K562 (cell line): ENCODE results near the gene MFSD6.

Experiments used
- CBFA2T2 ChIP-seq: fragments of 450-650 bp; conservative IDR thresholded peaks from 2 replicates; pipeline ENCODE4 v1.6.1; 2017; ENCODE audit warnings: mild to moderate bottlenecking
- CTCF ChIP-seq, 3 experiments: IDR thresholded peaks in 2 of 3; conservative IDR thresholded peaks in 1 of 3; 2 replicates each; pipeline ENCODE4 v1.5.1; 2011 to 2012; ENCODE audit warnings: low read length in 3 of 3, mild to moderate bottlenecking in 3 of 3, control low read depth in 2 of 3, improper control_type of control experiment in 1 of 3, inconsistent platforms in 1 of 3, low read depth in 1 of 3, mixed read lengths in 1 of 3, moderate library complexity in 1 of 3; ENCODE audit not compliant: insufficient read depth in 2 of 3
- GATA2 ChIP-seq: sonication (generic); formaldehyde crosslinking; IDR thresholded peaks from 2 replicates; pipeline ENCODE4 v1.4.0; 2020; ENCODE audit warnings: mild to moderate bottlenecking, missing genetic modification reagents
- HDAC2 ChIP-seq: fragments of 450-650 bp; IDR thresholded peaks from 2 replicates; pipeline ENCODE4 v1.6.1; 2016; ENCODE audit warnings: mild to moderate bottlenecking
- PHF8 ChIP-seq: fragments of 200-600 bp; sonication (generic); IDR thresholded peaks from 2 replicates; pipeline ENCODE4 v1.6.1; 2012; ENCODE audit warnings: mixed run types, mild to moderate bottlenecking, inconsistent platforms, low read length, moderate library complexity, borderline replicate concordance
- PRMT5 ChIP-seq: sonication (generic); formaldehyde crosslinking; IDR thresholded peaks from 2 replicates; pipeline ENCODE4 v1.5.0; 2020; ENCODE audit warnings: missing genetic modification reagents
- TF ChIP-seq, protein P1 (sequence below): fragments of 450-650 bp; formaldehyde crosslinking; IDR thresholded peaks from 2 replicates; pipeline ENCODE4 v1.4.0; 2020; ENCODE audit warnings: mild to moderate bottlenecking, moderate library complexity
- TF ChIP-seq, protein P2 (sequence below): fragments of 250-450 bp; sonication (Bioruptor Pico); IDR thresholded peaks from 2 replicates; pipeline ENCODE4 v1.4.0; 2020; ENCODE audit warnings: mild to moderate bottlenecking, moderate library complexity, borderline replicate concordance

DNA sequence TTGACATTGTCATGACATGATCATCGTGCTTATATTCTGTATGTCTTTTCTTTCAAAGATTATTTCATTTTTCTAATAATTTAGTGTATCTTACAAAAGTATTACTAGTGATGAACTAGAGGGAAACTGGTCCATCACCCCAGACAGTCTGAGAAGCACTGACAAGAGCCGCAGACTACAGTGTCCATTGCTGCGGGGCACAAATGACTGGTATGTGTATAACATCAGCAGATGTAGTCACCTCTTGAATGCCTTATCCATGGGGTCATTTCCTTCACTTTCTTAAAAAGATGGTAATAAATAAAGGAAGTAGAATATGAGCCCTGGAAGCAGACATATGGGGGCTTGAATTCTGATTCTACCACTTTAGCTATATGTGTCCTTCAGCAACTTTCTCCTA, 96.8 kb downstream of the MFSD6 start:
- TF ChIP-seq PHF8: no peak
- TF ChIP-seq CTCF (IDR thresholded peaks at IDR 0.05 in 2 of 3, conservative IDR thresholded peaks at IDR 0.05 in 1 of 3; ENCODE audit: insufficient read depth in 2 of 3, low read depth in 1 of 3, low read length in 3 of 3): no peak
- no peak for TF ChIP-seq GATA2 (CRISPR knock-in tag)
- TF ChIP-seq, protein P1, sequence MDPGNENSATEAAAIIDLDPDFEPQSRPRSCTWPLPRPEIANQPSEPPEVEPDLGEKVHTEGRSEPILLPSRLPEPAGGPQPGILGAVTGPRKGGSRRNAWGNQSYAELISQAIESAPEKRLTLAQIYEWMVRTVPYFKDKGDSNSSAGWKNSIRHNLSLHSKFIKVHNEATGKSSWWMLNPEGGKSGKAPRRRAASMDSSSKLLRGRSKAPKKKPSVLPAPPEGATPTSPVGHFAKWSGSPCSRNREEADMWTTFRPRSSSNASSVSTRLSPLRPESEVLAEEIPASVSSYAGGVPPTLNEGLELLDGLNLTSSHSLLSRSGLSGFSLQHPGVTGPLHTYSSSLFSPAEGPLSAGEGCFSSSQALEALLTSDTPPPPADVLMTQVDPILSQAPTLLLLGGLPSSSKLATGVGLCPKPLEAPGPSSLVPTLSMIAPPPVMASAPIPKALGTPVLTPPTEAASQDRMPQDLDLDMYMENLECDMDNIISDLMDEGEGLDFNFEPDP (CRISPR knock-in tag): no peak
- no peak for TF ChIP-seq PRMT5
- TF ChIP-seq, protein P2, sequence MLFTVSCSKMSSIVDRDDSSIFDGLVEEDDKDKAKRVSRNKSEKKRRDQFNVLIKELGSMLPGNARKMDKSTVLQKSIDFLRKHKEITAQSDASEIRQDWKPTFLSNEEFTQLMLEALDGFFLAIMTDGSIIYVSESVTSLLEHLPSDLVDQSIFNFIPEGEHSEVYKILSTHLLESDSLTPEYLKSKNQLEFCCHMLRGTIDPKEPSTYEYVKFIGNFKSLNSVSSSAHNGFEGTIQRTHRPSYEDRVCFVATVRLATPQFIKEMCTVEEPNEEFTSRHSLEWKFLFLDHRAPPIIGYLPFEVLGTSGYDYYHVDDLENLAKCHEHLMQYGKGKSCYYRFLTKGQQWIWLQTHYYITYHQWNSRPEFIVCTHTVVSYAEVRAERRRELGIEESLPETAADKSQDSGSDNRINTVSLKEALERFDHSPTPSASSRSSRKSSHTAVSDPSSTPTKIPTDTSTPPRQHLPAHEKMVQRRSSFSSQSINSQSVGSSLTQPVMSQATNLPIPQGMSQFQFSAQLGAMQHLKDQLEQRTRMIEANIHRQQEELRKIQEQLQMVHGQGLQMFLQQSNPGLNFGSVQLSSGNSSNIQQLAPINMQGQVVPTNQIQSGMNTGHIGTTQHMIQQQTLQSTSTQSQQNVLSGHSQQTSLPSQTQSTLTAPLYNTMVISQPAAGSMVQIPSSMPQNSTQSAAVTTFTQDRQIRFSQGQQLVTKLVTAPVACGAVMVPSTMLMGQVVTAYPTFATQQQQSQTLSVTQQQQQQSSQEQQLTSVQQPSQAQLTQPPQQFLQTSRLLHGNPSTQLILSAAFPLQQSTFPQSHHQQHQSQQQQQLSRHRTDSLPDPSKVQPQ (CRISPR knock-in tag): no peak
- TF ChIP-seq CBFA2T2: no peak
- TF ChIP-seq HDAC2: no peak
